GM23338 (cell line): ENCODE results near the gene UBASH3A.

Experiments used
- CREB1 ChIP-seq: fragments of 250-450 bp; sonication (Bioruptor Pico); IDR thresholded peaks from 2 replicates; pipeline ENCODE4 v1.5.0; 2020; ENCODE audit warnings: low read depth, mild to moderate bottlenecking, moderate library complexity
- CTCF ChIP-seq, 2 experiments: fragments of 200-600 bp in 1 of 2; sonication (generic) in 1 of 2; conservative IDR thresholded peaks; 2 replicates each; pipeline versions ENCODE4 v1.5.1 to v1.6.1; 2016 to 2017; ENCODE audit warnings: antibody characterized with exemption in 2 of 2, low read depth in 2 of 2, mild to moderate bottlenecking in 2 of 2, moderate library complexity in 1 of 2
- ETS1 ChIP-seq: IDR thresholded peaks from 2 replicates; pipeline ENCODE4 v1.6.1; 2016; ENCODE audit warnings: antibody characterized with exemption
- EZH2 ChIP-seq: fragments of 200-600 bp; sonication (generic); IDR thresholded peaks from one replicate; pipeline ENCODE4 v1.8.0; 2017; ENCODE audit warnings: antibody characterized with exemption, mild to moderate bottlenecking, low read depth; ENCODE audit not compliant: unreplicated experiment
- EZH2phosphoT487 ChIP-seq: fragments of 200-600 bp; sonication (generic); IDR thresholded peaks from one replicate; pipeline ENCODE4 v1.8.1; 2018; ENCODE audit warnings: antibody characterized with exemption; ENCODE audit not compliant: unreplicated experiment
- JUNB ChIP-seq: IDR thresholded peaks from one replicate; pipeline ENCODE4 v1.6.1; 2016; ENCODE audit warnings: antibody characterized with exemption; ENCODE audit not compliant: unreplicated experiment
- POLR2AphosphoS5 ChIP-seq: IDR thresholded peaks from 2 replicates; pipeline ENCODE4 v1.6.1; 2016; ENCODE audit warnings: antibody characterized with exemption, low read depth
- REST ChIP-seq: IDR thresholded peaks from one replicate; pipeline ENCODE4 v1.6.1; 2018; ENCODE audit warnings: antibody characterized with exemption; ENCODE audit not compliant: unreplicated experiment
- STAT1 ChIP-seq: IDR thresholded peaks from one replicate; pipeline ENCODE4 v1.6.1; 2016; ENCODE audit warnings: antibody characterized with exemption; ENCODE audit not compliant: unreplicated experiment
- ZNF114 ChIP-seq: fragments of 250-450 bp; sonication (Bioruptor Pico); IDR thresholded peaks from 2 replicates; pipeline ENCODE4 v1.5.0; 2020; ENCODE audit warnings: mild to moderate bottlenecking, moderate library complexity
- ZNF331 ChIP-seq: fragments of 250-450 bp; sonication (Bioruptor Pico); IDR thresholded peaks from 2 replicates; pipeline ENCODE4 v1.5.0; 2020; ENCODE audit warnings: low read depth, mild to moderate bottlenecking, moderate library complexity
- ZNF462 ChIP-seq: fragments of 250-450 bp; sonication (Bioruptor Pico); IDR thresholded peaks from 2 replicates; pipeline ENCODE4 v1.5.0; 2020; ENCODE audit warnings: mild to moderate bottlenecking, moderate library complexity

GRCh38 chr21:42373196-42373907, 30.4 kb upstream of the UBASH3A start:
- TF ChIP-seq CTCF (conservative IDR thresholded peaks at IDR 0.05; ENCODE audit: low read depth in 2 of 2): no peak
- no peak for TF ChIP-seq REST
- no peak for TF ChIP-seq POLR2AphosphoS5
- TF ChIP-seq EZH2phosphoT487: no peak
- no peak for TF ChIP-seq EZH2
- TF ChIP-seq STAT1: no peak
- TF ChIP-seq CREB1: no peak
- TF ChIP-seq JUNB: no peak
- TF ChIP-seq ZNF331 (CRISPR knock-in tag): no peak
- no peak for TF ChIP-seq ETS1
- TF ChIP-seq ZNF462: no peak
- no peak for TF ChIP-seq ZNF114
